PC-9 (cell line): ENCODE results near the gene G6PD. TPM values are rescaled to one million over a fixed set of nuclear protein-coding genes. Genes with fewer than 3 reads are reported as not detected.

Experiments used
- BruUV-seq: library from RNA; stranded (reverse); fragments of 400-500 nt; replicated peaks from 2 replicates; lab custom pipeline; 2021; lab: Mats Ljungman, UMichigan
- CTCF ChIA-PET: fragments of 300-600 bp; sonication (Branson Sonifier 250); formaldehyde crosslinking; loops from one replicate; lab custom pipeline; 2022; ENCODE audit warnings: antibody characterized with exemption; lab: Charles Lee
- POLR2A ChIA-PET: fragments of 300-600 bp; sonication (Branson Sonifier 250); formaldehyde crosslinking; loops from one replicate; lab custom pipeline; 2022; ENCODE audit warnings: antibody characterized with exemption; ENCODE audit not compliant: unreplicated experiment; lab: Charles Lee
- DNase-seq, 2 experiments: peaks; one replicate each; pipeline versions ENCODE4 v3.0.0 to v3.0.0-alpha.2; 2015 to 2022; ENCODE audit warnings: mixed read lengths in 1 of 2
- H2AFZ ChIP-seq: fragments of 200-600 bp; sonication (generic); 2 replicates; pipeline ENCODE4 v1.8.1; 2017; ENCODE audit warnings: antibody characterized with exemption
- H3F3A ChIP-seq: fragments of 200-600 bp; sonication (generic); 2 replicates; pipeline ENCODE4 v1.8.1; 2017; ENCODE audit warnings: antibody characterized with exemption, mild to moderate bottlenecking, low read depth; ENCODE audit not compliant: insufficient read depth
- H3K27ac ChIP-seq: fragments of 200-600 bp; sonication (generic); 2 replicates; pipeline ENCODE4 v1.6.1; 2016; ENCODE audit warnings: mixed run types
- H3K27me3 ChIP-seq: fragments of 200-600 bp; sonication (generic); 2 replicates; pipeline ENCODE4 v1.6.1; 2016; ENCODE audit warnings: low read depth, mixed run types; ENCODE audit not compliant: insufficient read depth
- H3K36me3 ChIP-seq: fragments of 200-600 bp; sonication (generic); 2 replicates; pipeline ENCODE4 v1.6.1; 2016; ENCODE audit warnings: low read depth, mixed run types
- H3K4me1 ChIP-seq: fragments of 200-600 bp; sonication (generic); replicated peaks from 2 replicates; pipeline ENCODE4 v1.6.1; 2016; ENCODE audit warnings: mixed run types; ENCODE audit not compliant: insufficient read depth
- H3K4me2 ChIP-seq: fragments of 200-600 bp; sonication (generic); 2 replicates; pipeline ENCODE4 v1.6.1; 2017; ENCODE audit warnings: mixed run types
- H3K4me3 ChIP-seq: fragments of 200-600 bp; sonication (generic); 2 replicates; pipeline ENCODE4 v1.6.1; 2016; ENCODE audit warnings: mixed run types
- H3K79me2 ChIP-seq: fragments of 200-600 bp; sonication (generic); 2 replicates; pipeline ENCODE4 v1.6.1; 2017; ENCODE audit warnings: low read depth, mixed run types
- H3K9me2 ChIP-seq: fragments of 200-600 bp; sonication (generic); 2 replicates; pipeline ENCODE4 v1.8.1; 2017; ENCODE audit warnings: mild to moderate bottlenecking; ENCODE audit not compliant: insufficient read depth
- H3K9me3 ChIP-seq: fragments of 200-600 bp; sonication (generic); 2 replicates; pipeline ENCODE4 v1.8.1; 2016; ENCODE audit warnings: low read depth; ENCODE audit not compliant: insufficient read depth
- H4K20me1 ChIP-seq: fragments of 200-600 bp; sonication (generic); 2 replicates; pipeline ENCODE4 v1.8.1; 2017; ENCODE audit not compliant: insufficient read depth
- CTCF ChIP-seq: fragments of 200-600 bp; sonication (generic); conservative IDR thresholded peaks from 2 replicates; pipeline ENCODE4 v1.6.1; 2017; ENCODE audit warnings: mixed run types, antibody characterized with exemption, mild to moderate bottlenecking, moderate library complexity
- EZH2 ChIP-seq: fragments of 200-600 bp; sonication (generic); IDR thresholded peaks from 2 replicates; pipeline ENCODE4 v1.8.0; 2017; ENCODE audit warnings: antibody characterized with exemption, low read depth
- intact Hi-C: fragments of 100-400 bp; cut with micrococcal nuclease; formaldehyde crosslinking; loops from one replicate; pipeline ENCODE4 v1.10.0; 2022; ENCODE audit not compliant: unreplicated experiment
- total RNA-seq: library from RNA; stranded (reverse); gene quantifications from 2 replicates; pipeline ENCODE4 v1.2.3, GENCODE V29; 2021

Gene G6PD
- total RNA-seq, 1 experiment from 2014 or later: 1,283 TPM

GRCh38 chrX:154490021-154490413, 56.6 kb downstream of the G6PD start:
- peak overlapping the region; percentile 59 for H2AFZ ChIP-seq

GRCh38 chrX:154489182-154489581, 57.5 kb downstream of the G6PD start:
- TF ChIP-seq CTCF (no peak), EZH2 (no peak)
- intact Hi-C loops: loop anchor here (5.0 kb wide), 1 partner anchor 92 kb away; the partner anchor contains the start of gene RPL10
- no peaks in the 10 kb centered on the region for H4K20me1 ChIP-seq
- no peak overlapping the region for H2AFZ ChIP-seq
- H3K9me3 ChIP-seq: no peaks in the 10 kb centered on the region
- H3F3A ChIP-seq: peaks cover 9% of the 10 kb centered on the region; the same call in 1 of the 2 replicates
- no TSS peak for BruUV-seq
- H3K4me1 ChIP-seq: peaks cover 27% of the 10 kb centered on the region
- H3K79me2 ChIP-seq: peaks cover 14% of the 10 kb centered on the region
- ChIA-PET CTCF (no interaction called here), POLR2A (interaction anchor here (0.6 to 1.9 kb wide), 3 partner anchors 53 to 118 kb away, joined by 4 to 14 read pairs (median 9); no protein-coding TSS in a partner anchor)
- H3K27ac ChIP-seq: no peak overlapping the region
- H3K4me3 ChIP-seq: peak overlapping the region; percentile 65; the same call in 1 of the 2 replicates
- peak overlapping the region; percentile 91 for H3K4me2 ChIP-seq
- no peaks in the 10 kb centered on the region for H3K9me2 ChIP-seq
- no peaks in the 10 kb centered on the region for H3K27me3 ChIP-seq
- no peaks in the 10 kb centered on the region for H3K36me3 ChIP-seq
- no peak for DNase-seq

More at GRCh38 chrX:154490021-154490413, 56.6 kb downstream of the G6PD start:
- peaks cover 9% of the 10 kb centered on the region; the same call in 1 of the 2 replicates for H3F3A ChIP-seq
- peaks cover 8% of the 10 kb centered on the region for H3K79me2 ChIP-seq
- no peaks in the 10 kb centered on the region for H3K9me3 ChIP-seq
- H4K20me1 ChIP-seq: no peaks in the 10 kb centered on the region
- peak overlapping the region; percentile 65 for H3K4me3 ChIP-seq
- H3K36me3 ChIP-seq: no peaks in the 10 kb centered on the region
- peak overlapping the region; percentile 91 for H3K4me2 ChIP-seq
- intact Hi-C loops: loop anchor here (1.0 to 2.0 kb wide), 3 partner anchors 26 to 81 kb away; partner anchors contain the start of genes DNASE1L1 and FAM3A
- no peak for TF ChIP-seq CTCF
- no peak for TF ChIP-seq EZH2
- no peak overlapping the region for H3K27ac ChIP-seq
- no peak for DNase-seq
- CTCF ChIA-PET: interaction anchor here (1.2 kb wide), 1 partner anchor 116 kb away, joined by 8 read pairs; the partner anchor contains the start of gene FLNA
- BruUV-seq: no TSS peak
- POLR2A ChIA-PET: interaction anchor here (0.6 to 1.9 kb wide), 15 partner anchors 10 to 533 kb away, joined by 3 to 14 read pairs (median 5); partner anchors contain the start of gene FAM3A
- no peaks in the 10 kb centered on the region for H3K9me2 ChIP-seq
- H3K4me1 ChIP-seq: peaks cover 19% of the 10 kb centered on the region
- no peaks in the 10 kb centered on the region for H3K27me3 ChIP-seq

- CTCF ChIA-PET: no interaction called here
- H3K4me2 ChIP-seq: 0 out of 2 replicates have a peak overlapping the region, but pooled peaks have one; percentile 91
- no peak for DNase-seq
- H2AFZ ChIP-seq: no peak overlapping the region
- intact Hi-C loops: loop anchor here (5.0 kb wide), 1 partner anchor 91 kb away; the partner anchor contains the start of gene RPL10
- no peak overlapping the region for H3K27ac ChIP-seq
- no peaks in the 10 kb centered on the region for H4K20me1 ChIP-seq
- BruUV-seq: no TSS peak
- H3K4me3 ChIP-seq: no peak overlapping the region
- no peaks in the 10 kb centered on the region for H3K9me2 ChIP-seq
- no peaks in the 10 kb centered on the region for H3K27me3 ChIP-seq
- peaks cover 14% of the 10 kb centered on the region for H3K79me2 ChIP-seq
- peaks cover 30% of the 10 kb centered on the region for H3K4me1 ChIP-seq
- H3K36me3 ChIP-seq: no peaks in the 10 kb centered on the region
- TF ChIP-seq EZH2: no peak
- no peak for TF ChIP-seq CTCF
- H3K9me3 ChIP-seq: no peaks in the 10 kb centered on the region
- POLR2A ChIA-PET: no interaction called here
- peaks cover 9% of the 10 kb centered on the region; the same call in 1 of the 2 replicates for H3F3A ChIP-seq
Observed at GRCh38 chrX:154488336-154489075, 58.1 kb downstream of the G6PD start.
